Endothelial cell of umbilical vein (primary cell): ENCODE data around the gene SLC9B1. TPM values are rescaled to one million over a fixed set of nuclear protein-coding genes. Genes with fewer than 3 reads are reported as not detected.

ENCODE experiments used
- BruUV-seq: library from RNA; stranded (reverse); fragments of 400-500 nt; replicated peaks from 2 replicates; lab custom pipeline; 2021; lab: Mats Ljungman, UMichigan
- CTCF ChIA-PET: fragments of 300-600, 350-600 bp; sonication (Branson Sonifier 250); formaldehyde crosslinking; loops from one replicate; lab custom pipeline; 2021; ENCODE audit warnings: antibody characterized with exemption, inconsistent platforms; lab: Charles Lee
- POLR2A ChIA-PET: fragments of 300-600, 350-600 bp; sonication (Branson Sonifier 250); formaldehyde crosslinking; loops from one replicate; lab custom pipeline; 2021; ENCODE audit warnings: antibody characterized with exemption, inconsistent platforms; lab: Charles Lee
- DNase-seq: peaks from one replicate; pipeline ENCODE4 v3.0.0-alpha.2; 2011; ENCODE audit warnings: low read depth, low spot score
- FAIRE-seq: peaks from 2 replicates; lab custom pipeline; 2011; peaks lifted over from hg19 to GRCh38; lab: Jason Lieb, UNC
- H2AFZ ChIP-seq: 2 replicates; pipeline ENCODE4 v1.6.0; 2012; ENCODE audit warnings: low read depth, low read length, control low read depth, inconsistent platforms
- H3K27ac ChIP-seq: 2 replicates; pipeline ENCODE4 v1.5.1; 2011; ENCODE audit warnings: low read depth, mild to moderate bottlenecking, control low read depth, low read length, moderate library complexity; ENCODE audit not compliant: insufficient read depth
- H3K27me3 ChIP-seq, 2 experiments: 2 replicates each; pipeline versions ENCODE4 v1.6.0 to v1.6.1; 2011; ENCODE audit warnings: low read length in 2 of 2, mixed read lengths in 1 of 2; ENCODE audit not compliant: control insufficient read depth in 2 of 2, insufficient read depth in 2 of 2
- H3K36me3 ChIP-seq, 2 experiments: 2 replicates in 1 of 2; 3 replicates in 1 of 2; pipeline ENCODE4 v1.5.1; 2011; ENCODE audit warnings: low read length in 2 of 2, mild to moderate bottlenecking in 1 of 2, moderate library complexity in 1 of 2; ENCODE audit not compliant: control insufficient read depth in 2 of 2, insufficient read depth in 2 of 2; ENCODE audit errors: extremely low read depth in 1 of 2
- H3K4me1 ChIP-seq: 3 replicates; pipeline ENCODE4 v1.5.1; 2011; ENCODE audit warnings: mild to moderate bottlenecking, low read length; ENCODE audit not compliant: control insufficient read depth, insufficient read depth; ENCODE audit errors: extremely low read depth
- H3K4me2 ChIP-seq: 2 replicates; pipeline ENCODE4 v1.6.1; 2011; ENCODE audit warnings: low read length, control low read depth, mixed read lengths; ENCODE audit not compliant: insufficient read depth
- H3K4me3 ChIP-seq, 3 experiments: fragments of 200-600 bp in 1 of 3; sonication (generic), shearing (Covaris generic) in 1 of 3; replicated peaks in 1 of 3; 2 replicates each; pipeline ENCODE4 v1.5.1; 2011 to 2016; ENCODE audit warnings: control low read depth in 3 of 3, low read length in 3 of 3, mild to moderate bottlenecking in 2 of 3, inconsistent platforms in 1 of 3, low read depth in 1 of 3, moderate library complexity in 1 of 3; ENCODE audit not compliant: insufficient read depth in 1 of 3
- H3K79me2 ChIP-seq: 2 replicates; pipeline ENCODE4 v1.6.0; 2012; ENCODE audit warnings: low read length, inconsistent platforms; ENCODE audit not compliant: control insufficient read depth, insufficient read depth
- H3K9ac ChIP-seq: replicated peaks from 2 replicates; pipeline ENCODE3; 2011; ENCODE audit warnings: low read length, control low read depth; ENCODE audit not compliant: insufficient read depth; ENCODE audit errors: extremely low read depth
- H3K9me1 ChIP-seq: replicated peaks from 3 replicates; pipeline ENCODE4 v1.6.0; 2011; ENCODE audit warnings: mild to moderate bottlenecking, low read length; ENCODE audit not compliant: control insufficient read depth, insufficient read depth; ENCODE audit errors: extremely low read depth
- H3K9me3 ChIP-seq: replicated peaks from 2 replicates; pipeline ENCODE4 v1.5.1; 2012; ENCODE audit warnings: low read length, inconsistent platforms; ENCODE audit not compliant: control insufficient read depth, insufficient read depth
- H4K20me1 ChIP-seq: replicated peaks from 2 replicates; pipeline ENCODE3; 2011; ENCODE audit warnings: mild to moderate bottlenecking, low read length; ENCODE audit not compliant: control insufficient read depth, insufficient read depth; ENCODE audit errors: extremely low read depth
- GATA2 ChIP-seq: IDR thresholded peaks from 2 replicates; pipeline ENCODE4 v1.7.0; 2011; ENCODE audit warnings: low read depth, mild to moderate bottlenecking, moderate library complexity, mixed read lengths, low read length; ENCODE audit not compliant: insufficient read length, insufficient read depth
- MYC ChIP-seq: IDR thresholded peaks from one replicate; pipeline ENCODE4 v1.6.1; 2011; ENCODE audit warnings: mild to moderate bottlenecking, low read depth, low read length
- POLR2A ChIP-seq: IDR thresholded peaks from 2 replicates; pipeline ENCODE4 v1.6.1; 2012; ENCODE audit warnings: low read depth, mild to moderate bottlenecking, control low read depth, low read length
- POLR2AphosphoS5 ChIP-seq: IDR thresholded peaks from 2 replicates; pipeline ENCODE4 v1.6.1; 2012; ENCODE audit warnings: low read depth, mild to moderate bottlenecking, control low read depth, low read length, moderate library complexity; ENCODE audit not compliant: insufficient read depth
- dilution Hi-C: fragments of 300-500 bp; cut with MboI; formaldehyde crosslinking; loops from one replicate; pipeline ENCODE4 v1.15.0; 2019; ENCODE audit warnings: low sequenced_read_pairs; ENCODE audit not compliant: extremely low pct_ligation_motif_present
- intact Hi-C: fragments of 100-400 bp; cut with micrococcal nuclease; formaldehyde crosslinking; loops from one replicate; pipeline ENCODE4 v1.10.0; 2022
- polyA plus RNA-seq, 4 experiments: library from polyadenylated mRNA; depleted of rRNA in 3 of 4; stranded (reverse) in 3 of 4; unstranded in 1 of 4; fragments of >200 nt; gene quantifications; 2 replicates each; pipeline versions ENCODE4 v1.2.1 to v1.2.3, GENCODE V29; 2011 to 2012; ENCODE audit warnings: missing spikeins in 1 of 4
- total RNA-seq: library from RNA; stranded (reverse); gene quantifications from 2 replicates; pipeline ENCODE4 v1.2.3, GENCODE V29; 2021
- TF ChIP-seq, protein P1 (sequence below): IDR thresholded peaks from 2 replicates; pipeline ENCODE4 v1.6.1; 2011; ENCODE audit not compliant: insufficient read depth, insufficient read length
- TF ChIP-seq, protein P2 (sequence below), 2 donors: IDR thresholded peaks; 1 replicate in 1 of 2; 2 replicates in 1 of 2; pipeline ENCODE4 v1.5.1; 2011; ENCODE audit warnings: low read length in 2 of 2, mild to moderate bottlenecking in 2 of 2, moderate library complexity in 2 of 2, control low read depth in 1 of 2, inconsistent platforms in 1 of 2, low read depth in 1 of 2; ENCODE audit not compliant: insufficient read depth in 1 of 2; ENCODE audit errors: extremely low read depth in 1 of 2

The SLC9B1 gene
- total and polyA plus RNA-seq, 2 donors (not counting 3 experiments of a cell fraction or from before 2014, with no cell fraction given) = 0.19 to 0.49 TPM

DNA sequence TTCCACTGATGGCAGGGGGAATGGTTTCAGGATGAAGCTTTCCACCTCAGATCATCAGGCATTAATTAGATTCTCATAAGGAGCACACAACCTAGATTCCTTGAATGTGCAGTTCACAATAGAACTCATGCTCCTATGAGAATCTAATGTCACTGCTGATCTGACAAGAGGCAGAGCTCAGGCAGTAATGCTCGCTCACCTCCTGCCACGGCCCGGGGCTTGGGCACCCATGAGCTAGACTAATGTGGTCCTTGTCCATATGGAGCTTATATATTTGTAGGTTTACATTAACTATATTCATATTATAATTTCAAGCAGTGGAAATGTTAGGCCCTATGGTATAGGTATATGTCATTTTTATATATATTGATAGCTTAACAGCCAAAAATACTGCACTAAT is 32.6 kb upstream of the SLC9B1 start:
- H3K4me3 ChIP-seq = no peak overlapping the region
- H2AFZ ChIP-seq = no peak overlapping the region
- ChIA-PET CTCF (interaction anchor here (0.7 to 2.5 kb wide), 3 partner anchors 8 to 48 kb away, joined by 3 to 8 read pairs (median 4); partner anchors contain the start of gene BDH2), POLR2A (no interaction called here)
- H3K9me3 ChIP-seq = no peaks in the 10 kb centered on the region
- H4K20me1 ChIP-seq = no peaks in the 10 kb centered on the region
- dilution Hi-C loops = no loop called here
- DNase-seq (no peak), FAIRE-seq (no peak)
- H3K27me3 ChIP-seq = no peaks in the 10 kb centered on the region
- H3K4me1 ChIP-seq = no peaks in the 10 kb centered on the region
- peaks cover 0 to 3% of the 10 kb centered on the region in 2 experiments for H3K36me3 ChIP-seq
- intact Hi-C loops = no loop called here
- no peaks in the 10 kb centered on the region for H3K9me1 ChIP-seq
- TF ChIP-seq, protein P1, sequence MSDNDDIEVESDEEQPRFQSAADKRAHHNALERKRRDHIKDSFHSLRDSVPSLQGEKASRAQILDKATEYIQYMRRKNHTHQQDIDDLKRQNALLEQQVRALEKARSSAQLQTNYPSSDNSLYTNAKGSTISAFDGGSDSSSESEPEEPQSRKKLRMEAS = no peak
- TF ChIP-seq POLR2AphosphoS5 = no peak
- TF ChIP-seq, protein P2, sequence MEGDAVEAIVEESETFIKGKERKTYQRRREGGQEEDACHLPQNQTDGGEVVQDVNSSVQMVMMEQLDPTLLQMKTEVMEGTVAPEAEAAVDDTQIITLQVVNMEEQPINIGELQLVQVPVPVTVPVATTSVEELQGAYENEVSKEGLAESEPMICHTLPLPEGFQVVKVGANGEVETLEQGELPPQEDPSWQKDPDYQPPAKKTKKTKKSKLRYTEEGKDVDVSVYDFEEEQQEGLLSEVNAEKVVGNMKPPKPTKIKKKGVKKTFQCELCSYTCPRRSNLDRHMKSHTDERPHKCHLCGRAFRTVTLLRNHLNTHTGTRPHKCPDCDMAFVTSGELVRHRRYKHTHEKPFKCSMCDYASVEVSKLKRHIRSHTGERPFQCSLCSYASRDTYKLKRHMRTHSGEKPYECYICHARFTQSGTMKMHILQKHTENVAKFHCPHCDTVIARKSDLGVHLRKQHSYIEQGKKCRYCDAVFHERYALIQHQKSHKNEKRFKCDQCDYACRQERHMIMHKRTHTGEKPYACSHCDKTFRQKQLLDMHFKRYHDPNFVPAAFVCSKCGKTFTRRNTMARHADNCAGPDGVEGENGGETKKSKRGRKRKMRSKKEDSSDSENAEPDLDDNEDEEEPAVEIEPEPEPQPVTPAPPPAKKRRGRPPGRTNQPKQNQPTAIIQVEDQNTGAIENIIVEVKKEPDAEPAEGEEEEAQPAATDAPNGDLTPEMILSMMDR (IDR thresholded peaks at IDR 0.05; ENCODE audit: extremely low read depth in 1 of 2, insufficient read depth in 1 of 2, low read depth in 1 of 2, low read length in 2 of 2) = no peak
- no peak for TF ChIP-seq MYC
- TF ChIP-seq POLR2A = no peak
- TF ChIP-seq GATA2 = no peak
- BruUV-seq = no TSS peak
- no peaks in the 10 kb centered on the region for H3K79me2 ChIP-seq
- H3K9ac ChIP-seq = no peak overlapping the region
- no peak overlapping the region for H3K27ac ChIP-seq
- H3K4me2 ChIP-seq = no peak overlapping the region
